Keratinocyte (primary cell): ENCODE measurements around the gene PTPRU. TPM values are rescaled to one million over a fixed set of nuclear protein-coding genes. Genes with fewer than 3 reads are reported as not detected.

Source experiments
- DNase-seq: peaks from one replicate; pipeline ENCODE4 v3.0.0-alpha.2; 2011; ENCODE audit warnings: low read depth, missing footprints, low spot score
- FAIRE-seq: peaks from 2 replicates; lab custom pipeline; 2011; peaks lifted over from hg19 to GRCh38; lab: Jason Lieb, UNC
- H2AFZ ChIP-seq: 2 replicates; pipeline ENCODE4 v1.6.0; 2012; ENCODE audit warnings: low read length, control low read depth, inconsistent platforms; ENCODE audit not compliant: control insufficient read depth
- H3K27ac ChIP-seq: 2 replicates; pipeline ENCODE4 v1.5.1; 2011; ENCODE audit warnings: low read length; ENCODE audit not compliant: control insufficient read depth, insufficient read depth
- H3K27me3 ChIP-seq: 3 replicates; pipeline ENCODE4 v1.6.0; 2011; ENCODE audit warnings: low read length; ENCODE audit not compliant: control insufficient read depth, insufficient read depth; ENCODE audit errors: extremely low read depth
- H3K36me3 ChIP-seq, 2 experiments: 2 replicates in 1 of 2; 3 replicates in 1 of 2; pipeline ENCODE4 v1.5.1; 2011; ENCODE audit warnings: low read length in 2 of 2, mild to moderate bottlenecking in 1 of 2; ENCODE audit not compliant: control insufficient read depth in 2 of 2, insufficient read depth in 2 of 2; ENCODE audit errors: extremely low read depth in 1 of 2
- H3K4me1 ChIP-seq: 3 replicates; pipeline ENCODE4 v1.5.1; 2011; ENCODE audit warnings: low read length; ENCODE audit not compliant: control insufficient read depth, insufficient read depth; ENCODE audit errors: extremely low read depth
- H3K4me2 ChIP-seq: 3 replicates; pipeline ENCODE4 v1.6.0; 2011; ENCODE audit warnings: low read depth, low read length; ENCODE audit not compliant: control insufficient read depth, insufficient read depth; ENCODE audit errors: extremely low read depth
- H3K4me3 ChIP-seq, 3 experiments: fragments of 200-600 bp in 1 of 3; sonication (generic) in 1 of 3; 2 replicates in 2 of 3; 3 replicates in 1 of 3; pipeline ENCODE4 v1.5.1; 2011 to 2016; ENCODE audit warnings: low read length in 3 of 3, mild to moderate bottlenecking in 3 of 3, control low read depth in 2 of 3, inconsistent platforms in 1 of 3, low read depth in 1 of 3, mixed read lengths in 1 of 3, mixed run types in 1 of 3, moderate library complexity in 1 of 3; ENCODE audit not compliant: control insufficient read depth in 2 of 3, insufficient read depth in 2 of 3; ENCODE audit errors: extremely low read depth in 1 of 3
- H3K79me2 ChIP-seq: 2 replicates; pipeline ENCODE4 v1.6.0; 2012; ENCODE audit warnings: low read length; ENCODE audit not compliant: control insufficient read depth, insufficient read depth
- H3K9ac ChIP-seq: 3 replicates; pipeline ENCODE4 v1.6.0; 2011; ENCODE audit warnings: low read length; ENCODE audit not compliant: control insufficient read depth, insufficient read depth; ENCODE audit errors: extremely low read depth
- H3K9me1 ChIP-seq: 3 replicates; pipeline ENCODE4 v1.6.0; 2011; ENCODE audit warnings: low read length; ENCODE audit not compliant: control insufficient read depth, insufficient read depth; ENCODE audit errors: extremely low read depth
- H3K9me3 ChIP-seq: 2 replicates; pipeline ENCODE4 v1.5.1; 2012; ENCODE audit warnings: low read depth, low read length; ENCODE audit not compliant: control insufficient read depth
- H4K20me1 ChIP-seq: 3 replicates; pipeline ENCODE4 v1.6.0; 2011; ENCODE audit warnings: low read length; ENCODE audit not compliant: control insufficient read depth, insufficient read depth; ENCODE audit errors: extremely low read depth
- EZH2 ChIP-seq: IDR thresholded peaks from one replicate; pipeline ENCODE4 v1.6.1; 2012; ENCODE audit warnings: inconsistent platforms, mild to moderate bottlenecking, low read length, moderate library complexity
- dilution Hi-C: fragments of 300-500 bp; cut with MboI; formaldehyde crosslinking; loops from one replicate; pipeline ENCODE4 v1.7.0; 2020; ENCODE audit warnings: low sequenced_read_pairs; ENCODE audit not compliant: extremely low pct_ligation_motif_present
- polyA plus RNA-seq, 5 experiments: library from polyadenylated mRNA; depleted of rRNA in 3 of 5; stranded (reverse) in 3 of 5; stranded (forward) in 1 of 5; unstranded in 1 of 5; fragments of >200 nt; gene quantifications; 1 replicate in 1 of 5; 2 replicates in 3 of 5; 3 replicates in 1 of 5; pipeline versions ENCODE4 v1.2.1 to v1.2.3, GENCODE V29; 2011 to 2012; ENCODE audit warnings: missing spikeins in 2 of 5, low read depth in 1 of 5, low replicate concordance in 1 of 5
- TF ChIP-seq, protein P1 (sequence below), 3 experiments: IDR thresholded peaks in 1 of 3; conservative IDR thresholded peaks in 1 of 3; optimal IDR thresholded peaks in 1 of 3; 2 replicates in 2 of 3; 3 replicates in 1 of 3; pipeline versions ENCODE3 to v1.5.1; 2011; ENCODE audit warnings: low read length in 3 of 3, mild to moderate bottlenecking in 3 of 3, moderate library complexity in 2 of 3, control low read depth in 1 of 3, inconsistent platforms in 1 of 3; ENCODE audit not compliant: insufficient read depth in 2 of 3; ENCODE audit errors: extremely low read depth in 1 of 3

Gene PTPRU
- polyA plus RNA-seq, 1 donor (not counting 4 experiments of a cell fraction or from before 2014, with no cell fraction given): 4.3 TPM

- no peak overlapping the region for H2AFZ ChIP-seq
These were observed 82.4 kb downstream of the PTPRU start for GRCh38 chr1:29318724-29319123.

DNA sequence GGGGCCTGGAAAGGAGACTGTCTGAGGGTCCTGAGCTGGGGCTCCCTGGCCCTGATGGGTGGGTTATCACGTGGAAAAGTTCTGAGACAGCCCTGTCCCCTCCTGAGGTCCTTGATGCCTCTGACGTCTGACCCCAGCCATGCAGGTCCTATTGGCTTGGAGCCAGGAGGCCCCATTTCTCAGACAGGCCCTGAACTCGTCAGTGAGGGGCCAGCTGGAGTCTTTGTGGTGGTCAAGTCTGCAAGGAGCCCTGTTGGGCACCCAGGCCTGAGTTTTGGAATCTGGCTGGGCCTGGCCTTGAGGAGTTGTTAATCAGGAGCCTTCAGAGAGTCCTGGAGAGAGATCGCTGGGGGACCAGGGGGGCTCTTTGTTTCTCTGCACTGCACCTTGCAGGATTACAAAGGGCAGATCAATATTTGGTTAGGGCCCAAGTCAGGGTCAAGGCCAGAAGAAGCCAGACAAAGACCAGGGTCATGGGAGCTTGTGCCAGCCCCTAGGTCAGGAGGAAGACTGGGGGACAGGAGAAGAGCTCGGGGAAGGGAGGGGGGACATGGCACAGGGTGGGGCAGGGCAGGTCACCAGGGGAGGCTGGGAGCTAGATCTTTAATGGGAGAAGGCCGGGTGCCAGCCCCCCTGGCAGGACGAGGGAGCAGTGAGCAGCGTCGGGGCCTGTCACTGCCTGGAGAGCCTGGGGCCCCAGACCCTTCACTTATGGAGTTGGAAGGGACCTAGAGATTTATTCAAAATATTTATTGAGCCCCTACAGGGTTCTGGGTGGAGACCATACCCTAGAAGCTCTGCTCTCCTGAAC lies 83.2 kb downstream of the PTPRU start:
- Histone ChIP-seq H3K9me1 (no peaks in the 10 kb centered on the region), H3K4me3 (no peak overlapping the region), H2AFZ (no peak overlapping the region), H3K9ac (no peak overlapping the region), H3K36me3 (no peaks in the 10 kb centered on the region), H3K27me3 (no peaks in the 10 kb centered on the region), H3K79me2 (no peaks in the 10 kb centered on the region), H3K9me3 (no peaks in the 10 kb centered on the region), H3K27ac (no peak overlapping the region), H4K20me1 (no peaks in the 10 kb centered on the region), H3K4me1 (no peaks in the 10 kb centered on the region), H3K4me2 (no peak overlapping the region)
- no peak for FAIRE-seq
- DNase-seq: no peak
- dilution Hi-C loops: no loop called here
- TF ChIP-seq, protein P1, sequence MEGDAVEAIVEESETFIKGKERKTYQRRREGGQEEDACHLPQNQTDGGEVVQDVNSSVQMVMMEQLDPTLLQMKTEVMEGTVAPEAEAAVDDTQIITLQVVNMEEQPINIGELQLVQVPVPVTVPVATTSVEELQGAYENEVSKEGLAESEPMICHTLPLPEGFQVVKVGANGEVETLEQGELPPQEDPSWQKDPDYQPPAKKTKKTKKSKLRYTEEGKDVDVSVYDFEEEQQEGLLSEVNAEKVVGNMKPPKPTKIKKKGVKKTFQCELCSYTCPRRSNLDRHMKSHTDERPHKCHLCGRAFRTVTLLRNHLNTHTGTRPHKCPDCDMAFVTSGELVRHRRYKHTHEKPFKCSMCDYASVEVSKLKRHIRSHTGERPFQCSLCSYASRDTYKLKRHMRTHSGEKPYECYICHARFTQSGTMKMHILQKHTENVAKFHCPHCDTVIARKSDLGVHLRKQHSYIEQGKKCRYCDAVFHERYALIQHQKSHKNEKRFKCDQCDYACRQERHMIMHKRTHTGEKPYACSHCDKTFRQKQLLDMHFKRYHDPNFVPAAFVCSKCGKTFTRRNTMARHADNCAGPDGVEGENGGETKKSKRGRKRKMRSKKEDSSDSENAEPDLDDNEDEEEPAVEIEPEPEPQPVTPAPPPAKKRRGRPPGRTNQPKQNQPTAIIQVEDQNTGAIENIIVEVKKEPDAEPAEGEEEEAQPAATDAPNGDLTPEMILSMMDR (optimal IDR thresholded peaks at IDR 0.05 in 1 of 3, IDR thresholded peaks at IDR 0.05 in 1 of 3, conservative IDR thresholded peaks at IDR 0.05 in 1 of 3; ENCODE audit: extremely low read depth in 1 of 3, insufficient read depth in 2 of 3, low read length in 3 of 3): no peak
- TF ChIP-seq EZH2: no peak

More at GRCh38 chr1:29318724-29319123, 82.4 kb downstream of the PTPRU start:
- Histone ChIP-seq H4K20me1 (no peaks in the 10 kb centered on the region), H3K9me1 (no peaks in the 10 kb centered on the region), H3K9me3 (no peaks in the 10 kb centered on the region), H3K36me3 (no peaks in the 10 kb centered on the region), H3K27ac (no peak overlapping the region), H3K4me2 (no peak overlapping the region), H3K4me3 (no peak overlapping the region), H3K79me2 (no peaks in the 10 kb centered on the region), H3K27me3 (no peaks in the 10 kb centered on the region), H3K4me1 (no peaks in the 10 kb centered on the region), H3K9ac (no peak overlapping the region)
- FAIRE-seq (no peak), DNase-seq (no peak)
- TF ChIP-seq, protein P1 (optimal IDR thresholded peaks at IDR 0.05 in 1 of 3, IDR thresholded peaks at IDR 0.05 in 1 of 3, conservative IDR thresholded peaks at IDR 0.05 in 1 of 3; ENCODE audit: extremely low read depth in 1 of 3, insufficient read depth in 2 of 3, low read length in 3 of 3): no peak
- TF ChIP-seq EZH2: no peak
- dilution Hi-C loops: no loop called here
